Spleen (tissue), 11 donors: Measurements from ENCODE around the gene RAB3D. TPM values are rescaled to one million over a fixed set of nuclear protein-coding genes. Genes with fewer than 3 reads are reported as not detected.
"Not testable (repeated sequence)": the region's sequence is repeated elsewhere in the genome, so short reads cannot be mapped to it uniquely, and the experiment has no call there.

Experiments used
- DNase-seq: peaks from one replicate; pipeline ENCODE4 v3.0.0-alpha.2; 2020
- H3K27ac ChIP-seq, 8 donors: fragments of 200-600 bp; sonication (generic) in 7 of 8; 1 replicate in 4 of 8; 2 replicates in 4 of 8; pipeline versions ENCODE4 v1.5.0 to v1.8.0; 2016 to 2021; ENCODE audit warnings: inconsistent platforms in 4 of 8, mild to moderate bottlenecking in 4 of 8, moderate library complexity in 1 of 8
- H3K27me3 ChIP-seq, 7 donors: fragments of 200-600 bp; sonication (generic) in 6 of 7; replicated peaks in 1 of 7; 1 replicate in 4 of 7; 2 replicates in 3 of 7; pipeline versions ENCODE4 v1.5.0 to v1.8.0; 2016 to 2021; ENCODE audit warnings: inconsistent platforms in 3 of 7, mild to moderate bottlenecking in 1 of 7
- H3K36me3 ChIP-seq, 6 donors: fragments of 200-600 bp; sonication (generic) in 5 of 6; 1 replicate in 4 of 6; 2 replicates in 2 of 6; pipeline versions ENCODE4 v1.5.0 to v1.8.0; 2016 to 2021; ENCODE audit warnings: inconsistent platforms in 2 of 6
- H3K4me1 ChIP-seq, 6 donors: fragments of 200-600 bp; sonication (generic) in 5 of 6; 1 replicate in 3 of 6; 2 replicates in 3 of 6; pipeline versions ENCODE4 v1.5.0 to v1.8.0; 2016 to 2021; ENCODE audit warnings: inconsistent platforms in 3 of 6
- H3K4me3 ChIP-seq, 8 donors: fragments of 200-600 bp; sonication (generic) in 7 of 8; 1 replicate in 4 of 8; 2 replicates in 4 of 8; pipeline versions ENCODE4 v1.5.0 to v1.8.0; 2016 to 2021; ENCODE audit warnings: inconsistent platforms in 4 of 8, mild to moderate bottlenecking in 4 of 8, moderate library complexity in 2 of 8
- H3K9me3 ChIP-seq, 8 donors: fragments of 200-600 bp; sonication (generic) in 7 of 8; 1 replicate in 4 of 8; 2 replicates in 4 of 8; pipeline versions ENCODE4 v1.5.0 to v1.8.0; 2016 to 2021; ENCODE audit warnings: inconsistent platforms in 4 of 8
- POLR2A ChIP-seq, 3 donors: fragments of 450-650 bp; IDR thresholded peaks; one replicate each; pipeline ENCODE4 v1.5.1; 2017; ENCODE audit warnings: antibody characterized with exemption in 3 of 3, mild to moderate bottlenecking in 1 of 3
- POLR2AphosphoS5 ChIP-seq, 3 donors: sonication (generic); formaldehyde crosslinking; IDR thresholded peaks; one replicate each; pipeline ENCODE4 v1.5.1; 2017; ENCODE audit warnings: antibody characterized with exemption in 3 of 3
- WGBS, 5 donors: extraction: QIAGEN DNeasy Blood & Tissue Kit in 3 of 5; methylation state at CpG; one replicate each; pipeline versions ENCODE4 v1.1.5 to v1.1.7; 2013 to 2018; 5-methylcytosine and 5-hydroxymethylcytosine counted together
- intact Hi-C: fragments of 100-400 bp; cut with DNase I; formaldehyde crosslinking; loops from one replicate; pipeline ENCODE4 v1.15.0; 2023; ENCODE audit warnings: low total_unique reads
- polyA plus RNA-seq, 3 donors: library from polyadenylated mRNA; stranded (reverse); fragments of 200-250 nt; gene quantifications; one replicate each; pipeline ENCODE4 v1.2.1, GENCODE V29; 2013
- total RNA-seq, 7 donors: library from RNA; depleted of rRNA in 3 of 7; stranded (reverse); fragments of >200 nt in 3 of 7; fragmentation: NEBNext Ultra II Directional in 4 of 7; extraction: Animal tissue kit (Norgen Biotek cat#: 25700) in 4 of 7; gene quantifications; one replicate each; pipeline versions ENCODE4 v1.1.0 to v1.2.1, GENCODE V29; 2016 to 2021
- TF ChIP-seq, protein P1 (sequence below), 11 experiments: fragments of 200-600 bp in 7 of 11; fragments of 450-650 bp in 4 of 11; sonication (generic) in 4 of 11; IDR thresholded peaks in 8 of 11; conservative IDR thresholded peaks in 3 of 11; 1 replicate in 7 of 11; 2 replicates in 4 of 11; pipeline versions ENCODE4 v1.4.0 to v1.8.0; 2016 to 2021; ENCODE audit warnings: antibody characterized with exemption in 11 of 11, inconsistent platforms in 4 of 11, mild to moderate bottlenecking in 1 of 11
- donor health status: healthy with polysubstance abuse.
- donor health status: DM: no; HTN: no; CAD: no; lungs with moderate emphysema.
- donor health status: DM: no; HTN: no; CAD: no.
- donor health status: Bipolar disorder and iron deficiency.
- donor health status: healthy.
- donor health status: DM: no; HTN: no; CAD: no.
- donor health status: DM: yes; HTN: yes; CAD: no.

The RAB3D gene
- total and polyA plus RNA-seq, 10 donors = 2.5 to 51.3 (median 33.5) TPM

GRCh38 chr19:11322269-11323024, 17.0 kb downstream of the RAB3D start:
- TF ChIP-seq POLR2AphosphoS5 (IDR thresholded peaks at IDR 0.05) (no peak), POLR2A (IDR thresholded peaks at IDR 0.05) (no peak)
- TF ChIP-seq, protein P1, sequence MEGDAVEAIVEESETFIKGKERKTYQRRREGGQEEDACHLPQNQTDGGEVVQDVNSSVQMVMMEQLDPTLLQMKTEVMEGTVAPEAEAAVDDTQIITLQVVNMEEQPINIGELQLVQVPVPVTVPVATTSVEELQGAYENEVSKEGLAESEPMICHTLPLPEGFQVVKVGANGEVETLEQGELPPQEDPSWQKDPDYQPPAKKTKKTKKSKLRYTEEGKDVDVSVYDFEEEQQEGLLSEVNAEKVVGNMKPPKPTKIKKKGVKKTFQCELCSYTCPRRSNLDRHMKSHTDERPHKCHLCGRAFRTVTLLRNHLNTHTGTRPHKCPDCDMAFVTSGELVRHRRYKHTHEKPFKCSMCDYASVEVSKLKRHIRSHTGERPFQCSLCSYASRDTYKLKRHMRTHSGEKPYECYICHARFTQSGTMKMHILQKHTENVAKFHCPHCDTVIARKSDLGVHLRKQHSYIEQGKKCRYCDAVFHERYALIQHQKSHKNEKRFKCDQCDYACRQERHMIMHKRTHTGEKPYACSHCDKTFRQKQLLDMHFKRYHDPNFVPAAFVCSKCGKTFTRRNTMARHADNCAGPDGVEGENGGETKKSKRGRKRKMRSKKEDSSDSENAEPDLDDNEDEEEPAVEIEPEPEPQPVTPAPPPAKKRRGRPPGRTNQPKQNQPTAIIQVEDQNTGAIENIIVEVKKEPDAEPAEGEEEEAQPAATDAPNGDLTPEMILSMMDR (IDR thresholded peaks at IDR 0.05 in 8 of 11, conservative IDR thresholded peaks at IDR 0.05 in 3 of 11) = no peak
- intact Hi-C loops = no loop called here
- peaks cover 0 to 30% (median 18%) of the 10 kb centered on the region in 6 donors for H3K36me3 ChIP-seq
- WGBS, 5 donors = 46 to 51% (median 48%) methylated on average over 7 of the region's 7 CpGs
- no peaks in the 10 kb centered on the region for H3K27me3 ChIP-seq
- peaks cover 15 to 94% (median 44%) of the 10 kb centered on the region in 6 donors for H3K4me1 ChIP-seq
- H3K4me3 ChIP-seq = peak overlapping the region in 1 of 8 donors; percentile 52
- no peak for DNase-seq
- no peaks in the 10 kb centered on the region for H3K9me3 ChIP-seq
- H3K27ac ChIP-seq = peak overlapping the region in 7 of 8 donors; percentile 65 to 96 (median 87)

- TF ChIP-seq, protein P1 (IDR thresholded peaks at IDR 0.05 in 8 of 11, conservative IDR thresholded peaks at IDR 0.05 in 3 of 11) = no peak
- TF ChIP-seq POLR2AphosphoS5 (IDR thresholded peaks at IDR 0.05) = peak in 2 of 3 donors; percentile 19 to 45
- H3K27me3 ChIP-seq = no peaks in the 10 kb centered on the region
- peak overlapping the region in 7 of 8 donors; percentile 65 to 96 (median 87) for H3K27ac ChIP-seq
- H3K4me3 ChIP-seq = peak overlapping the region in 4 of 8 donors; percentile 6 to 52 (median 24)
- intact Hi-C loops = no loop called here
- DNase-seq = peak; percentile 76
- no peaks in the 10 kb centered on the region for H3K9me3 ChIP-seq
- H3K36me3 ChIP-seq = peaks cover 0 to 20% (median 10%) of the 10 kb centered on the region in 6 donors
- WGBS, 5 donors = 64 to 73% (median 72%) methylated on average over 14 of the region's 14 CpGs
- peaks cover 15 to 94% (median 48%) of the 10 kb centered on the region in 6 donors for H3K4me1 ChIP-seq
Measured at GRCh38 chr19:11321191-11322126, 18.0 kb downstream of the RAB3D start.

GRCh38 chr19:11320278-11320995, 19.0 kb downstream of the RAB3D start:
- peaks cover 15 to 89% (median 48%) of the 10 kb centered on the region in 6 donors for H3K4me1 ChIP-seq

GRCh38 chr19:11306337-11306736, 33.1 kb downstream of the RAB3D start:
- DNase-seq = no peak
- intact Hi-C loops = no loop called here
- TF ChIP-seq, protein P1 (IDR thresholded peaks at IDR 0.05 in 8 of 11, conservative IDR thresholded peaks at IDR 0.05 in 3 of 11) = no peak
- no peak for TF ChIP-seq POLR2A (IDR thresholded peaks at IDR 0.05)
- peaks cover 0 to 11% (median 0%) of the 10 kb centered on the region in 6 donors for H3K36me3 ChIP-seq
- WGBS, 5 donors = 75 to 89% (median 84%) methylated on average over 9 of the region's 9 CpGs
- peaks cover 0 to 4% (median 0%) of the 10 kb centered on the region in 6 donors for H3K4me1 ChIP-seq
- H3K9me3 ChIP-seq = no peaks in the 10 kb centered on the region
- H3K27me3 ChIP-seq = peaks cover 0 to 10% (median 0%) of the 10 kb centered on the region in 7 donors
- H3K4me3 ChIP-seq = no peak overlapping the region
- H3K27ac ChIP-seq = no peak overlapping the region

More at GRCh38 chr19:11320278-11320995, 19.0 kb downstream of the RAB3D start:
- Histone ChIP-seq H3K27ac (peak overlapping the region in 7 of 8 donors; percentile 65 to 96 (median 87)), H3K4me3 (peak overlapping the region in 3 of 8 donors; percentile 24 to 52 (median 24)), H3K36me3 (peaks cover 0 to 10% (median 4%) of the 10 kb centered on the region in 6 donors)
- 31 to 55% (median 47%) methylated on average over 9 of the region's 9 CpGs for WGBS, 5 donors
- intact Hi-C loops, H3K27me3 ChIP-seq, DNase-seq, H3K9me3 ChIP-seq: not testable (repeated sequence)
